Cardiac muscle cell (in vitro differentiated cells and primary cell): ENCODE results near the gene APRT. TPM values are rescaled to one million over a fixed set of nuclear protein-coding genes. Genes with fewer than 3 reads are reported as not detected.

Experiments used
- DNase-seq, 2 donors: peaks; one replicate each; pipeline versions ENCODE4 v3.0.0 to v3.0.0-alpha.2; 2010 to 2017; ENCODE audit warnings: low read depth in 1 of 2, low spot score in 1 of 2
- H3K27ac ChIP-seq: fragments of 200-600 bp; sonication (generic); 2 replicates; pipeline ENCODE4 v1.5.1; 2016
- H3K27me3 ChIP-seq: fragments of 200-600 bp; sonication (generic); 2 replicates; pipeline ENCODE4 v1.6.0; 2016; ENCODE audit warnings: control low read depth
- H3K36me3 ChIP-seq: fragments of 200-600 bp; sonication (generic); 2 replicates; pipeline ENCODE4 v1.5.1; 2016; ENCODE audit warnings: control low read depth
- H3K4me1 ChIP-seq: fragments of 200-600 bp; sonication (generic); 2 replicates; pipeline ENCODE4 v1.8.1; 2017; ENCODE audit warnings: low read depth, mild to moderate bottlenecking, mixed run types
- H3K4me3 ChIP-seq: fragments of 200-600 bp; sonication (generic); 2 replicates; pipeline ENCODE4 v1.5.1; 2016; ENCODE audit warnings: mild to moderate bottlenecking
- H3K9me3 ChIP-seq: fragments of 200-600 bp; sonication (generic); 2 replicates; pipeline ENCODE4 v1.5.1; 2017; ENCODE audit warnings: low read depth, mild to moderate bottlenecking, control low read depth
- CTCF ChIP-seq: IDR thresholded peaks from 2 replicates; pipeline ENCODE4 v1.5.1; 2012; ENCODE audit warnings: low read depth, mild to moderate bottlenecking, low read length
- polyA plus RNA-seq: library from polyadenylated mRNA; unstranded; fragments of >200 nt; fragmentation: Nextera tagmentation; extraction: Ambion mirVana; gene quantifications from 2 replicates; pipeline ENCODE4 v1.2.1, GENCODE V29; 2016
- total RNA-seq: library from RNA; depleted of rRNA; stranded (reverse); fragments of >200 nt; gene quantifications from 2 replicates; pipeline ENCODE4 v1.2.3, GENCODE V29; 2016

Gene APRT
- total and polyA plus RNA-seq, 2 experiments from 2014 or later, result 123 to 169 TPM

GRCh38 chr16:88831838-88832237 lies 20.1 kb upstream of the APRT start:
- H3K27ac ChIP-seq, result no peak overlapping the region
- H3K4me3 ChIP-seq, result no peak overlapping the region
- H3K4me1 ChIP-seq, result no peaks in the 10 kb centered on the region
- no peaks in the 10 kb centered on the region for H3K27me3 ChIP-seq
- no peaks in the 10 kb centered on the region for H3K9me3 ChIP-seq
- no peak for DNase-seq
- peaks cover 2% of the 10 kb centered on the region for H3K36me3 ChIP-seq
- no peak for TF ChIP-seq CTCF

GRCh38 chr16:88830783-88831182 lies 19.1 kb upstream of the APRT start:
- Histone ChIP-seq H3K4me3 (no peak overlapping the region), H3K27me3 (no peaks in the 10 kb centered on the region), H3K27ac (no peak overlapping the region), H3K9me3 (no peaks in the 10 kb centered on the region), H3K4me1 (no peaks in the 10 kb centered on the region), H3K36me3 (peaks cover 2% of the 10 kb centered on the region)
- no peak for DNase-seq
- no peak for TF ChIP-seq CTCF

GRCh38 chr16:88830258-88830657 lies 18.5 kb upstream of the APRT start:
- no peak overlapping the region for H3K4me3 ChIP-seq
- no peak overlapping the region for H3K27ac ChIP-seq
- TF ChIP-seq CTCF, result no peak
- H3K36me3 ChIP-seq, result peaks cover under 1% of the 10 kb centered on the region
- H3K9me3 ChIP-seq, result no peaks in the 10 kb centered on the region
- no peaks in the 10 kb centered on the region for H3K27me3 ChIP-seq
- H3K4me1 ChIP-seq, result no peaks in the 10 kb centered on the region
- DNase-seq, result peak; percentile 21 to 34

- H3K9me3 ChIP-seq, result no peaks in the 10 kb centered on the region
- TF ChIP-seq CTCF, result no peak
- no peaks in the 10 kb centered on the region for H3K27me3 ChIP-seq
- H3K4me1 ChIP-seq, result no peaks in the 10 kb centered on the region
- DNase-seq, result no peak
- no peak overlapping the region for H3K27ac ChIP-seq
- no peak overlapping the region for H3K4me3 ChIP-seq
- H3K36me3 ChIP-seq, result no peaks in the 10 kb centered on the region
Measured at GRCh38 chr16:88828711-88829110, 17.0 kb upstream of the APRT start.

GRCh38 chr16:88827727-88828126 lies 16.0 kb upstream of the APRT start:
- no peak for DNase-seq
- Histone ChIP-seq H3K36me3 (no peaks in the 10 kb centered on the region), H3K9me3 (no peaks in the 10 kb centered on the region), H3K27me3 (no peaks in the 10 kb centered on the region), H3K4me3 (no peak overlapping the region), H3K4me1 (no peaks in the 10 kb centered on the region), H3K27ac (no peak overlapping the region)
- no peak for TF ChIP-seq CTCF
